GM18511 (cell line): ENCODE measurements around the gene MAP3K5.
"Not testable (repeated sequence)": the region's sequence is repeated elsewhere in the genome, so short reads cannot be mapped to it uniquely, and the experiment has no call there.

Experiments
- ATAC-seq: cut with Tn5 transposase; IDR thresholded peaks from one replicate; pipeline ENCODE4 v1.9.1; 2021; ENCODE audit warnings: mild to moderate bottlenecking, moderate library complexity; ENCODE audit not compliant: unreplicated experiment

Gene MAP3K5

DNA sequence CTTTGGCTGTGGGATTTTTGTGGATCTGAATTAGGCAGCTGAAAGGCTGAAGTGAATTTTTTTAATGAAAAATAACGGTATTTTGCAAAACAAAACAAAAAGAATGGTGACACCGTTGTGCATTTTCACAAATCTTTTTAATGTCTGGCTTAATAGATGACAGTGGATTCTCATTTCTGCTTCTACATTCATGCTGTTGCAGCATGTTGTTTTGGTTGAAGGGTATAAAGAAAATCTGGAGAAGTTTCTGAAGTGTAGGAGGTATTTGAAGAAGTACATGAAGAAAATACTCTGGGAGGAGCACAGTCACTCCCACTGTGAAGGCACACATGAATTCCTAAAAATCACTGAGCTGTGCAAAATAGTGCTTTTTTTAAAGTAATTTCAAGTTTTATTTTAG is 3.1 kb upstream of the MAP3K5 start:
- no peak for ATAC-seq

DNA sequence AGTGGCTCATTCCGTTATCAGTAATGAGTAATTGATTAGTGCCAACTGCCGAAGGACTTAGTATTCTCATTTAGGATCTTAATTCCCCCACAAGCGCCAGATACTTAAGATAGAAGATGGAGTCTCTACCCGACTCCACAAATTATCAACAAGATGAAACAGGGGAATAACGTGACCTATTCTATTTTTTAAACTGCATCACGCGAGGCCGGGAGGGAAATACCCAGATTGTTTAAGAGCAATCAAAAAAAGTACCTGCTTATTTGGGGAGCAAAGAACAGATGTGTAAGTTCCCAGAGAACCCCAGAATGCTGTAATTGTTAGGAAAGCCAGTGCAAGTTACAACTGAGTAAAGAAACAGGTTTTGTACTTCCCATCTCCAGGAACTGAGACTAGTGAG is 1.1 kb upstream of the MAP3K5 start:
- ATAC-seq = no peak

- no peak for ATAC-seq
Measured at GRCh38 chr6:136792095-136792409, 225 bp downstream of the MAP3K5 start.

- ATAC-seq = peak; percentile 32
Measured at GRCh38 chr6:136791296-136792094, 782 bp downstream of the MAP3K5 start.

DNA sequence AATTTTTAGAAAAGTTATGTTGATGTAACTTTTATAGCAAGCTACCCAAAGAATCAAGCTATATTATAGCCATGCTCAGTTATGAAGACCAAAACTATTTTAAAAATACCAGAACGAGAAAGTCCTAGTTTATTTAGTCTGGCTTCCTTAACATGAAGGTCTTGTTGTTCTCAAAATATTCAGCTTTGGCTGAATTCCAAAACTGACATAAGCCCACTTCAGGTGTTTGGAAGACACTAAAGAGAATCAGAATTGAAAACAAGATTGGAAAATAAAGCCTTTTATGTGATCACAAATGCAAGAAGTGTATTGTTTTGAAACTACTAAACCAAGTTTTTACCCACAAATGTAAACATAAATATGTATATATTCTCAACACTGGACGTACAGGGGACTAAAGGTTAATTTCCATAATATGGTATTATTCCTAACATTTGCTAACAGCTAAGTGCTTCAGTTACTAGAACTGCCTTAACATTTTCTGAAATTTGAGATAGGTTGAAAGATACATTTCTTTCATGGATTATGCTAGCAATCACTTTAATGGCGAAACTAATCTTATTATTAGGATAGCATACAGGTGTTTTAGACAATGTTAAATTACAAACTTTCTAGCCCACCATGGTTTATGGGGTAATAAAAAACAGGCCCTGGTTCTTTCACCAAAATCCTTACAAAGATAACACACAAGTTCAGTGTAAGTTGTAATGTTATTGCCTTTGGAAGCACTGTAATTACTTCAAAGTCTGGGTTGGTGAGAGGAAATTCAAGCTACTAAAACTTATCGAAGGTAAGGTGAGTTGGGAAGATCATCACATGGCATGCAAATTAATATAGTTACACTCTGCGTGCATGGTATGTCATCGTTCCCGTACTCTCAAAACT is 1.6 kb downstream of the MAP3K5 start:
- ATAC-seq = no peak

DNA sequence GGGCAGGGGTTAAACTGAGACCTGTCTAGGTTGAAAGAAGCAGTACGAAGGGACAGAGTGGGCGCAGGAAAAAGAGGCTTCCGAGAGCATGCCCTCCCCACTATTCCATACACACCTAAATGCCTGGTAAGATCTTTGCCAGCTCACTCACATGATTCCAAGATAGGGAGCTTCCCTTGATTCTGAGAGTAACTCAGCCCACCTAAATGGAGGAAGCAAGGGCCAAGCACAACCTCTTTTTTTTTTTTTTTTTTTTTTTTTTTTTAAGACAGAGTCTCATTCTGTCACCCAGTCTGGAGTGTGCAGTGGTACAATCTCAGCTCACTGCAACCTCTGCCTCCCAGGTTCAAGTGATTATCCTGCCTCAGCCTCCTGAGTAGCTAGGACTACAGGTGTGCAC is 2.8 kb downstream of the MAP3K5 start:
- ATAC-seq = not testable (repeated sequence)

GRCh38 chr6:136788069-136788902 is 4.0 kb downstream of the MAP3K5 start:
- no peak for ATAC-seq

GRCh38 chr6:136787726-136788068 is 4.6 kb downstream of the MAP3K5 start:
- ATAC-seq = no peak

DNA sequence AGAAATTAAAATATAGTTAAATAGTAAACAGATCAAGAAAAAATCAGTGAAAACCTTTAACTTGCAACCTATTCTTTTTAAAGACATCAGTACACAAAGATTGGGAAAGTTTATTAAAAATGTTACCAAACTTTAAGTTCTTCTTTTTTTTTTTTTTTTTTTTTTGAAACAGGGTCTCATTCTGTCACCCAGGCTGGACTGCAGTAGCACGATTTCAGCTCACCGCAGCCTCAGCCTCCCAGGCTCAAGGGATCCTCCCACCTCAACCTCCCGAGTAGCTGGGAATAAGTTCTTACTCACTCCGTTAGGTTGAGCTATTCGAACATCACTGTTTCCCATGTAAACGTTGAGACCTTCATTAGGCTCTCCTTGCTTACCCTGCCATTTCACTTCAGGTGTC is 5.6 kb downstream of the MAP3K5 start:
- ATAC-seq = no peak

DNA sequence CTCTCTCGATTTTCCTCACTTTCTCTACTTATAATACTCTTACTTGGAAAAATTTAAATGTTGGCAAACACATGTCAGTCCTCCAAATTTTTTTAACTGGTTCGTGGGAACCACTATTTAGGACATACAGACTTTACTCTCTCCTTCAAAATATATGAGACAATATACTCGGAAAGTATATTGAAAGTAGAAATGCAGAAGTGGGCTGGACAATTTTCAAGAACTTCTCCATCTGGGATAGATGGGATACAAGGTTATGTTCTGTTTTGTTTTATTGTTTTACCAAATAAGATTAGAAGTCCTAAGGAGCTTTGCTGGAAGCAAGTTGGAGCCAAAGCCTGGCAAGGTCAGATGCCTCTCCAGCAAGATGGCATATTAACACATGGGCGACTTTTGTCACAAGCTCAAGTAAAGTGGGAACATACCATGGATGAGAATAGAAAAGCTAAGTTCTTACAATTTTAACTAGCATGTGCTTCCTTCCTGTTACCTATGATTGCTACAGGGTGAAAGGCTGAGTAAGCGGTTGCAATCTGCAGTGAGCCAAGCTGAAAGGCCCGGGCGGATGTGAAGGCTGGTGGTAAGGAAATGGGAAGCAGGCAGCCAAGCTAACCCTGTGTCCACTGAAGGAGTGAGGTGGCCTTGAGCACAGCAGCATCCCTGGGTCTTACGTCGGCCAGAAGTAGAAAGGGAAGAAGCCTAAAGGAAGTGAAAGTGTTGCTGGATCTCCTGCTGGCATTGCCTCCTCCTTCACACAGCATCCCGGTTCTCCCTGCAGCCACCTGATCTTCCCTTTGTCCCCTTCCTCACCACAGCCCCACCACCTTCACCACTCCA is 7.1 kb downstream of the MAP3K5 start:
- peak; percentile 47 for ATAC-seq

- no peak for ATAC-seq
Measured at GRCh38 chr6:136784271-136784664, 8.0 kb downstream of the MAP3K5 start.

- ATAC-seq = peak; percentile 82
Measured at GRCh38 chr6:136783495-136784270, 8.6 kb downstream of the MAP3K5 start.

- ATAC-seq = no peak
Measured at GRCh38 chr6:136783021-136783420, 9.3 kb downstream of the MAP3K5 start.

GRCh38 chr6:136782021-136782770 is 10.1 kb downstream of the MAP3K5 start:
- ATAC-seq = no peak

GRCh38 chr6:136780972-136781371 is 11.3 kb downstream of the MAP3K5 start:
- no peak for ATAC-seq

- no peak for ATAC-seq
Measured at GRCh38 chr6:136779682-136780081, 12.6 kb downstream of the MAP3K5 start.

DNA sequence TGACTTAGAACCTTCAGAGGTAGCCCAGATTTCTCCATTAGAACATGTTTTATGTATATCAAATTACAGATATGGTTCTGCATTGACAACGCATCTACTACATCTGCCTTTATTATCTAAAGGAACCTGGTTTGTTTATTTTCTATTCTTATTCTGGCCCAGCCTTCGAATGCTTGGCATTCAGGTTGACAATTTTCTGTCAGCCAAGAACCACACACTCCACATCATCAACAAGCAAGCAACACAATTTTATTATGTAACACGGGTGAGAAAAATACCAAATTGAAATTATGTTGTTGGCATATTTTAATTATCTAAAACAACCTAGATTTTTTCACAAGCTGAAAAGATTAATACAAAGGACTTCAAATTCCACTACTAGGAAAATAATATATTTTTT is 14.6 kb downstream of the MAP3K5 start:
- ATAC-seq = no peak

DNA sequence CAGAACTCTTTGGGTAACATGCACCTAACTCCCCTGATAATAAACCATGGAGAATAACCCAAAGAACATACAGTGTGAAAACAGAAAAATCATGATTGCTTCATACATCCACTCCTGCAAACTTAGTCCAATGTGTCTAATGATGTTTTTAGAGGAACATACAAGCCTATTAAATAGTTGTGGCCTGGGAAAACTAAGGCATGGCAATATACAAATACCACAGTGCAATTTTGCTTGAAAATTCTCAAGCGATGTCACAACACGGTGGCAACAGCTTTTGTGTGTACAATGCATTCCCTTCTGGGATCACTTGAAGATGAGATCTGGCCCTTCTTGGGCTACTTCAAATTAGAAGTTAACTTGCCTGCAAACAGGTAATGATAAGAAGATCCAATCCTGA is 16.7 kb downstream of the MAP3K5 start:
- no peak for ATAC-seq

- ATAC-seq = no peak
Measured at GRCh38 chr6:136775081-136775480, 17.2 kb downstream of the MAP3K5 start.
